Transverse colon (tissue), 4 donors: ENCODE measurements around the gene RBM17. TPM values are rescaled to one million over a fixed set of nuclear protein-coding genes. Genes with fewer than 3 reads are reported as not detected.

Experiments used
- DNase-seq: peaks from one replicate; pipeline ENCODE4 v3.0.0-alpha.2; 2019
- H3K27ac ChIP-seq, 4 donors: fragments of 200-600 bp; sonication (generic); 2 replicates each; pipeline ENCODE4 v1.5.1; 2016 to 2018; ENCODE audit warnings: inconsistent platforms in 4 of 4
- H3K27me3 ChIP-seq: fragments of 200-600 bp; sonication (generic); 2 replicates; pipeline ENCODE4 v1.5.1; 2017; ENCODE audit warnings: inconsistent platforms
- H3K36me3 ChIP-seq, 4 donors: fragments of 200-600 bp; sonication (generic); 2 replicates each; pipeline ENCODE4 v1.5.1; 2017 to 2019; ENCODE audit warnings: inconsistent platforms in 4 of 4
- H3K4me1 ChIP-seq, 4 donors: fragments of 200-600 bp; sonication (generic); 2 replicates each; pipeline ENCODE4 v1.5.1; 2017 to 2020; ENCODE audit warnings: inconsistent platforms in 4 of 4
- H3K4me3 ChIP-seq, 4 donors: fragments of 200-600 bp; sonication (generic); 1 replicate in 1 of 4; 2 replicates in 3 of 4; pipeline versions ENCODE4 v1.5.1 to v1.6.1; 2017 to 2019; ENCODE audit warnings: inconsistent platforms in 4 of 4
- H3K9me3 ChIP-seq, 2 donors: fragments of 200-600 bp; sonication (generic); 2 replicates each; pipeline ENCODE4 v1.5.1; 2017 to 2019; ENCODE audit warnings: inconsistent platforms in 2 of 2
- EP300 ChIP-seq: sonication (generic); formaldehyde crosslinking; IDR thresholded peaks from one replicate; pipeline ENCODE4 v1.6.1; 2017; ENCODE audit warnings: antibody characterized with exemption, low read depth
- POLR2A ChIP-seq: fragments of 450-650 bp; IDR thresholded peaks from one replicate; pipeline ENCODE4 v1.6.1; 2016; ENCODE audit warnings: antibody characterized with exemption, mild to moderate bottlenecking, moderate library complexity
- POLR2AphosphoS5 ChIP-seq, 3 donors: sonication (generic); formaldehyde crosslinking; IDR thresholded peaks; one replicate each; pipeline ENCODE4 v1.6.1; 2016; ENCODE audit warnings: antibody characterized with exemption in 3 of 3
- WGBS, 2 donors: methylation state at CpG; one replicate each; pipeline ENCODE4 v1.1.5; 2018; ENCODE audit warnings: low coverage in 1 of 2; 5-methylcytosine and 5-hydroxymethylcytosine counted together
- in situ Hi-C, 4 donors: fragments of 200-750 bp; cut with MboI; loops; one replicate each; pipeline versions ENCODE4 v1.15.0 to v1.15.1; 2017; ENCODE audit warnings: low sequenced_read_pairs in 3 of 4, low pct_ligation_motif_present in 1 of 4, low pct_unique_long_range_greater_than_20kb in 1 of 4
- intact Hi-C: fragments of 100-400 bp; cut with DNase I; formaldehyde crosslinking; loops from one replicate; pipeline ENCODE4 v1.15.1; 2023; ENCODE audit warnings: low total_unique reads
- total RNA-seq, 4 donors: library from RNA; depleted of rRNA; stranded (reverse); fragments of >200 nt; gene quantifications; one replicate each; pipeline ENCODE4 v1.1.0, GENCODE V29; 2016
- TF ChIP-seq, protein P1 (sequence below), 5 experiments: fragments of 200-600 bp in 3 of 5; fragments of 450-650 bp in 2 of 5; sonication (generic) in 3 of 5; IDR thresholded peaks; 1 replicate in 2 of 5; 2 replicates in 3 of 5; pipeline ENCODE4 v1.5.1; 2016 to 2017; ENCODE audit warnings: antibody characterized with exemption in 5 of 5, inconsistent platforms in 3 of 5, mild to moderate bottlenecking in 2 of 5, moderate library complexity in 1 of 5

Gene RBM17
- total RNA-seq, 4 donors from 2014 or later: 45.0 to 80.7 (median 64.7) TPM

DNA sequence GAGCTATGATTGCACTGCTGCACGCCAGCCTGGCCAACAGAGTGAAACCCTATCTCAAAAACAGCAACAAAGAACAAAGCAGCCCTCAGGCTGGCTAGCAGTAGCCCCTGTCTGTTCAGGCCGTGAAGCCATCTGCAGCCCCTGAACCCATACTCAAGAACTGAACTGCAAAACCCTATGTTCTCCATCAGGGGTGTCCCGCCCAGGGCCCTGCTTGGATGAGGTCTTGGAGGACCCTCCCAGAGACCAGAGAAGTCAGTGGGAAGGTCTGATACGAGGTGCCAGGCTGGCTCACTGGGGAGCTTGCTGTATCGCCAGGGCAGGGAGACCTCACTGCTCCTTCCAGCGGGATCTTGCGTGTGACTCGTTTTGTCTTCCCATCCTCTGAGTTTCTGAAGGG is 39.3 kb downstream of the RBM17 start:
- Histone ChIP-seq H3K36me3 (no peaks in the 10 kb centered on the region), H3K4me1 (peaks cover 0 to 15% (median 0%) of the 10 kb centered on the region in 4 donors), H3K9me3 (no peaks in the 10 kb centered on the region), H3K27ac (no peak overlapping the region), H3K4me3 (no peak overlapping the region), H3K27me3 (peaks cover 3% of the 10 kb centered on the region)
- 98% methylated on average over 7 of the region's 8 CpGs; no CpG with 5 or more reads in 1 of the 2 donors for WGBS, 2 donors
- in situ Hi-C loops: no loop called here
- intact Hi-C loops: no loop called here
- DNase-seq: no peak
- TF ChIP-seq EP300 (no peak), POLR2A (no peak), POLR2AphosphoS5 (IDR thresholded peaks at IDR 0.05) (no peak)
- TF ChIP-seq, protein P1, sequence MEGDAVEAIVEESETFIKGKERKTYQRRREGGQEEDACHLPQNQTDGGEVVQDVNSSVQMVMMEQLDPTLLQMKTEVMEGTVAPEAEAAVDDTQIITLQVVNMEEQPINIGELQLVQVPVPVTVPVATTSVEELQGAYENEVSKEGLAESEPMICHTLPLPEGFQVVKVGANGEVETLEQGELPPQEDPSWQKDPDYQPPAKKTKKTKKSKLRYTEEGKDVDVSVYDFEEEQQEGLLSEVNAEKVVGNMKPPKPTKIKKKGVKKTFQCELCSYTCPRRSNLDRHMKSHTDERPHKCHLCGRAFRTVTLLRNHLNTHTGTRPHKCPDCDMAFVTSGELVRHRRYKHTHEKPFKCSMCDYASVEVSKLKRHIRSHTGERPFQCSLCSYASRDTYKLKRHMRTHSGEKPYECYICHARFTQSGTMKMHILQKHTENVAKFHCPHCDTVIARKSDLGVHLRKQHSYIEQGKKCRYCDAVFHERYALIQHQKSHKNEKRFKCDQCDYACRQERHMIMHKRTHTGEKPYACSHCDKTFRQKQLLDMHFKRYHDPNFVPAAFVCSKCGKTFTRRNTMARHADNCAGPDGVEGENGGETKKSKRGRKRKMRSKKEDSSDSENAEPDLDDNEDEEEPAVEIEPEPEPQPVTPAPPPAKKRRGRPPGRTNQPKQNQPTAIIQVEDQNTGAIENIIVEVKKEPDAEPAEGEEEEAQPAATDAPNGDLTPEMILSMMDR (IDR thresholded peaks at IDR 0.05): no peak

DNA sequence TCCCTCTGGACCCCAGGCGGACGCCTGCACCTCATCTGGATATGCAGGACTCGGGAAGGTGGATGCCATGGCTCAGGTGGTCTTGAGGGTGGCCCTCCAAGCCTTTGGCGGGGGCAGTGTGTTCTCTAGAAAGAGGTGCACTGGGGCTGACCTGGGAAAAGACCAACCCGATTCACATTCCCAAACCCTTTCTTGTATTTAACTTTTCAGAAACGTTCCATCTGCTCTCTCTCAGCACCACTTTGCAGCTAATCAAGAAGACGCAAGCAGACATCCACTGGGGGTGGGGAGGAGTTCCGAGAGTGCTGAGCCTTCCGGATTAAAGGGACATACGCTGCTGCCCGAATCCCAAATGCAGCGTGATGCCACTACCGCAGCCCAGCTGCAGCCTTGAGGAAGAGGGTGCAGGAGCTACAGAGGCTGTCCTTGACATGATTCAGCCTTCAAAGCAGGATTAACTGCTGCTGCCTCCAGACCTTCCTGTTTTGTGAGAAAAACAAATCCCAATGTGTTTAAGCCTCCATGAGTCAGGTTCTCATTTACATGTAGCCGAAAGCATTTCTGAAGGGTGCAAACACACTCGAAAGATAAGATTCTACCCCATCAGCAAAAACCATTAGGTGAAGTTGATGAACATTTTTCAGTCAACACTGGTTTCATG is 39.9 kb downstream of the RBM17 start:
- peaks cover 0 to 15% (median 0%) of the 10 kb centered on the region in 4 donors for H3K4me1 ChIP-seq
- no peak for DNase-seq
- H3K36me3 ChIP-seq: no peaks in the 10 kb centered on the region
- 59% methylated on average over 15 of the region's 15 CpGs; no CpG with 5 or more reads in 1 of the 2 donors for WGBS, 2 donors
- TF ChIP-seq, protein P1 (IDR thresholded peaks at IDR 0.05): no peak
- TF ChIP-seq POLR2AphosphoS5 (IDR thresholded peaks at IDR 0.05) (no peak), EP300 (no peak), POLR2A (no peak)
- no peak overlapping the region for H3K4me3 ChIP-seq
- H3K9me3 ChIP-seq: no peaks in the 10 kb centered on the region
- intact Hi-C loops: no loop called here
- in situ Hi-C loops: no loop called here
- no peak overlapping the region for H3K27ac ChIP-seq
- peaks cover 3% of the 10 kb centered on the region for H3K27me3 ChIP-seq

DNA sequence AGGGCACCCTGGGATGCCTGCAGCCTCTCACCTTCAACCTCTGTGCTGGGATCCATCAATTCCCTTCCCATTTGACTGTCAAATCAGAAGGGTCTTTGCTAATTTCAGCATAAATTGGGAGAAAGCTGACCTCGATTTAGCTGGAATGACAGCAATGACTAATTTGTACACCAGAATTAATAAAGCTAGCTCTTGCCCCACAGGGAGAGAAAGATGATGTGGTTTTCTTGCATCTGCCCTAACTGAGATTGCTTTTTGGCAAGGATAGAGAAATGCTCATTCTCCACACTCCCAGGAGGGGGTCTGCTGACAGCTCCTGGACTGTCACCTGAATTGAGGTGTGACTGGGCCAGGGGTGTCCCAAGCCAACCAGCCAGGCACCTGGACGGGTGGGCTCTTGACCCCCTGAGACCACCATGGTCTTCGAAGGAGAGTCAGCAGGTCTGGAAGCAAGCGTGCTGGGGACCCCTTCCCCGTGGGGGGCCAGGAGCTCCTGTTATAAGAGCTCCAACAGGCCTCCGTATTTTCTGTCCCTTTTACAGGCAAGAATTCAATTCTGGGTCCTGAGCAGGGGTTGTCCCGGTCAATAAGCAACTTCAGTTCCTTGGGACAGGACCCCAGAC is 42.1 kb downstream of the RBM17 start:
- H3K27me3 ChIP-seq: peaks cover 3% of the 10 kb centered on the region
- no peak for DNase-seq
- intact Hi-C loops (no loop called here), in situ Hi-C loops (no loop called here)
- H3K27ac ChIP-seq: no peak overlapping the region
- H3K36me3 ChIP-seq: no peaks in the 10 kb centered on the region
- TF ChIP-seq POLR2AphosphoS5 (IDR thresholded peaks at IDR 0.05): no peak
- TF ChIP-seq, protein P1 (IDR thresholded peaks at IDR 0.05): no peak
- H3K4me1 ChIP-seq: peaks cover 0 to 11% (median 0%) of the 10 kb centered on the region in 4 donors
- WGBS, 2 donors: 80 to 100% methylated on average over 1 to 7 of the region's 7 CpGs
- H3K9me3 ChIP-seq: no peaks in the 10 kb centered on the region
- no peak overlapping the region for H3K4me3 ChIP-seq

DNA sequence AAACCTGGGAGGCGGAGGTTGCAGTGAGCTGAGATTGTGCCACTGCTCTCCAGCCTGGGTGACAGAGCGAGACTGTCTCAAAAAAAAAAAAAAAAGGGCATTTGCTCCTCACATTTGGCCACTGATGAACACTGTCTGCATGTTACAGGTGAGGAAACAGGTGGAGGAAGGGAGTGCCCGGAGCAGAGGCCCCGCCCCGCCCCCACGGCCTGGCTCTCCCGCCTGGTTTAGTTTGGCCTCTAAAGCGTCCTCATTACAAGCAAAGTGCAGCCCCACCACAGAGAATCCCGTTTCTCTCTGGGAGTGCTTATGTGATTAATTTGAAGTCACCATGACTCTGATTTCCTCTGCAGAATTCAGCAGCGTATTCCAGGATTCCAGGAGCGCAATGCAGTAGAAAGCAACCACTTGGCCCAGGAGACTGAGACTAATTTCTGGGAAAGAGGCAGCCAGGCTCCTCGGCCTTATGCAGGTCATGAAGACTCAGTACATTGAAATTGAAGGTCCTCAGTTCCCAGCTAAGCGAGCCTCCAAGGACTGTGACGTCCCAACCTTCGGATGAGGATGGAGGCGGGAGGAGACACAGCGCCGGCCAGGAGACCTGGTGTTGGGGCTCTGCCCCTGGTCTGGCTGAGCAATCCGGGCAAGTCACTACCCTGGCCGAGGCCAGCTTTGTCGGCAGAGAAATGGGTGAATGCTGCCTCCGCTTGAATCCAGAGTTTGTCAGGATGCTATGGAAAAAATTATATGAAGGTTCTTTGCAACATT is 44.7 kb downstream of the RBM17 start:
- H3K36me3 ChIP-seq: no peaks in the 10 kb centered on the region
- 79 to 84% methylated on average over 5 to 22 of the region's 22 CpGs for WGBS, 2 donors
- H3K27ac ChIP-seq: no peak overlapping the region
- peaks cover 0 to 11% (median 0%) of the 10 kb centered on the region in 4 donors for H3K4me1 ChIP-seq
- no peaks in the 10 kb centered on the region for H3K9me3 ChIP-seq
- intact Hi-C loops (no loop called here), in situ Hi-C loops (no loop called here)
- H3K4me3 ChIP-seq: no peak overlapping the region
- TF ChIP-seq POLR2A: no peak
- TF ChIP-seq, protein P1 (IDR thresholded peaks at IDR 0.05): no peak
- TF ChIP-seq POLR2AphosphoS5 (IDR thresholded peaks at IDR 0.05): no peak
- no peak for TF ChIP-seq EP300
- DNase-seq: no peak
- H3K27me3 ChIP-seq: peaks cover 19% of the 10 kb centered on the region
